HepG2 (cell line): Measurements from ENCODE around the gene TNIP1. TPM values are rescaled to one million over a fixed set of nuclear protein-coding genes. Genes with fewer than 3 reads are reported as not detected.

Source experiments
- ATAC-seq: fragments of 200-7000 bp; cut with Tn5 transposase; 3 replicates; pipeline ENCODE4 v1.9.1; 2020; ENCODE audit warnings: mild to moderate bottlenecking, moderate library complexity
- BruUV-seq: library from RNA; stranded (reverse); fragments of 400-500 nt; replicated peaks from 2 replicates; lab custom pipeline; 2021; lab: Mats Ljungman, UMichigan
- CTCF ChIA-PET: fragments of 300-600 bp; formaldehyde crosslinking; extraction: SDS; loops from one replicate; lab custom pipeline; 2021; ENCODE audit warnings: low total read pairs, inconsistent platforms, low intra/inter-chr PET ratio; lab: Yijun Ruan, JAX
- POLR2A ChIA-PET: fragments of 350-600 bp; sonication (Branson Sonifier 250); formaldehyde crosslinking; loops from one replicate; lab custom pipeline; 2020; ENCODE audit warnings: antibody characterized with exemption, inconsistent platforms; lab: Yijun Ruan, JAX
- DNase-seq: peaks from one replicate; pipeline ENCODE4 v3.0.0-alpha.2; 2015; ENCODE audit warnings: low spot score
- FAIRE-seq: peaks from 3 replicates; lab custom pipeline; 2011; peaks lifted over from hg19 to GRCh38; lab: Jason Lieb, UNC
- H2AFZ ChIP-seq: one replicate; pipeline ENCODE4 v1.6.1; 2011; ENCODE audit warnings: low read length, inconsistent platforms
- H3K27ac ChIP-seq: fragments of 300-600 bp; 3 replicates; pipeline ENCODE4 v1.8.0; 2011; ENCODE audit warnings: mixed run types, mild to moderate bottlenecking, mixed read lengths, low read length, inconsistent platforms; ENCODE audit not compliant: insufficient read depth; ENCODE audit errors: extremely low read length
- H3K27me3 ChIP-seq, 2 experiments: fragments of 200-600 bp in 1 of 2; 2 replicates in 1 of 2; 3 replicates in 1 of 2; pipeline versions ENCODE4 v1.6.0 to v1.8.0; 2011; ENCODE audit warnings: low read length in 2 of 2, mild to moderate bottlenecking in 2 of 2, moderate library complexity in 2 of 2, inconsistent platforms in 1 of 2; ENCODE audit not compliant: insufficient read depth in 2 of 2, control insufficient read depth in 1 of 2
- H3K36me3 ChIP-seq, 2 experiments: fragments of 200-600 bp in 1 of 2; replicated peaks in 1 of 2; 2 replicates in 1 of 2; 3 replicates in 1 of 2; pipeline versions ENCODE4 v1.5.1 to v1.8.0; 2011; ENCODE audit warnings: low read length in 2 of 2, inconsistent platforms in 1 of 2; ENCODE audit not compliant: insufficient read depth in 2 of 2, control insufficient read depth in 1 of 2
- H3K4me1 ChIP-seq: 2 replicates; pipeline ENCODE4 v1.5.1; 2012; ENCODE audit warnings: low read length, inconsistent platforms; ENCODE audit not compliant: insufficient read depth
- H3K4me2 ChIP-seq: 2 replicates; pipeline ENCODE4 v1.6.0; 2011; ENCODE audit warnings: low read depth, low read length, inconsistent platforms
- H3K4me3 ChIP-seq, 3 experiments: fragments of 200-600 bp in 1 of 3; sonication (generic), shearing (Covaris generic) in 1 of 3; replicated peaks in 1 of 3; 2 replicates each; pipeline ENCODE4 v1.5.1; 2011 to 2016; ENCODE audit warnings: low read length in 3 of 3, inconsistent platforms in 2 of 3, low read depth in 2 of 3, mild to moderate bottlenecking in 2 of 3, control low read depth in 1 of 3, mixed read lengths in 1 of 3; ENCODE audit not compliant: insufficient read depth in 1 of 3
- H3K79me2 ChIP-seq: one replicate; pipeline ENCODE4 v1.6.1; 2011; ENCODE audit warnings: low read length, inconsistent platforms; ENCODE audit not compliant: insufficient read depth
- H3K9ac ChIP-seq: 2 replicates; pipeline ENCODE4 v1.6.0; 2011; ENCODE audit warnings: mild to moderate bottlenecking, low read depth, low read length, inconsistent platforms; ENCODE audit not compliant: insufficient read depth
- H3K9me3 ChIP-seq: 2 replicates; pipeline ENCODE4 v1.5.1; 2012; ENCODE audit warnings: mild to moderate bottlenecking, low read length
- H4K20me1 ChIP-seq: 2 replicates; pipeline ENCODE4 v1.6.0; 2011; ENCODE audit warnings: inconsistent platforms, mild to moderate bottlenecking, low read length, moderate library complexity; ENCODE audit not compliant: insufficient read depth
- ADNP ChIP-seq: sonication (generic); formaldehyde crosslinking; IDR thresholded peaks from 2 replicates; pipeline ENCODE4 v1.4.0; 2020; ENCODE audit warnings: missing genetic modification reagents
- ATF3 ChIP-seq: sonication (generic); formaldehyde crosslinking; IDR thresholded peaks from 2 replicates; pipeline ENCODE4 v1.4.0; 2020; ENCODE audit warnings: missing genetic modification reagents
- BHLHE40 ChIP-seq: IDR thresholded peaks from 2 replicates; pipeline ENCODE4 v1.6.1; 2011; ENCODE audit warnings: low read length, improper control_type of control experiment
- MYC ChIP-seq: sonication (generic); formaldehyde crosslinking; IDR thresholded peaks from 2 replicates; pipeline ENCODE4 v1.9.0; 2021; ENCODE audit warnings: missing genetic modification reagents, borderline replicate concordance
- RBM22 ChIP-seq: fragments of 200-400 bp; formaldehyde crosslinking; optimal IDR thresholded peaks from 2 replicates; pipeline ENCODE3; 2017; ENCODE audit warnings: mild to moderate bottlenecking, low read length, moderate library complexity
- USF2 ChIP-seq, 2 experiments: sonication (generic) in 1 of 2; formaldehyde crosslinking in 1 of 2; IDR thresholded peaks; 2 replicates each; pipeline versions ENCODE4 v1.5.1 to v1.6.1; 2011 to 2020; ENCODE audit warnings: borderline replicate concordance in 1 of 2, low read depth in 1 of 2, low read length in 1 of 2, mild to moderate bottlenecking in 1 of 2, missing genetic modification reagents in 1 of 2, moderate library complexity in 1 of 2
- ZNF431 ChIP-seq: sonication (generic); formaldehyde crosslinking; IDR thresholded peaks from 2 replicates; pipeline ENCODE4 v1.9.0; 2022; ENCODE audit warnings: missing genetic modification reagents, low read depth, mild to moderate bottlenecking, borderline replicate concordance
- ZSCAN25 ChIP-seq: sonication (generic); formaldehyde crosslinking; IDR thresholded peaks from 2 replicates; pipeline ENCODE4 v1.8.0; 2022; ENCODE audit warnings: mild to moderate bottlenecking, missing genetic modification reagents
- ZXDC ChIP-seq: sonication (generic); formaldehyde crosslinking; IDR thresholded peaks from 2 replicates; pipeline ENCODE4 v1.5.0; 2020; ENCODE audit warnings: mild to moderate bottlenecking, missing genetic modification reagents
- WGBS: methylation state at CpG from one replicate; pipeline ENCODE4 v1.1.6; 2017; ENCODE audit warnings: low lambda C conversion rate; 5-methylcytosine and 5-hydroxymethylcytosine counted together
- in situ Hi-C: cut with HindIII; loops from 2 replicates; pipeline ENCODE4 v1.10.0; 2017; ENCODE audit warnings: low pct_unique_long_range_greater_than_20kb; ENCODE audit not compliant: extremely low pct_ligation_motif_present
- intact Hi-C: fragments of 100-400 bp; cut with micrococcal nuclease; formaldehyde crosslinking; loops from one replicate; pipeline ENCODE4 v1.10.0; 2022; ENCODE audit not compliant: unreplicated experiment
- polyA plus RNA-seq, 8 experiments: library from polyadenylated mRNA; depleted of rRNA in 3 of 8; stranded (reverse) in 7 of 8; unstranded in 1 of 8; fragments of >200 nt; fragmentation: Illumina TruSeq in 4 of 8; extraction: Trizol in 4 of 8; gene quantifications; 2 replicates each; pipeline versions ENCODE4 v1.2.1 to v1.2.3, GENCODE V29; 2011 to 2016; ENCODE audit warnings: low read depth in 4 of 8, missing spikeins in 1 of 8, mixed read lengths in 1 of 8; ENCODE audit not compliant: insufficient read depth in 1 of 8
- total RNA-seq, 5 experiments: library from RNA; depleted of rRNA; stranded (reverse); fragments of >200 nt; fragmentation: Illumina TruSeq; extraction: Trizol; gene quantifications; 2 replicates each; pipeline ENCODE4 v1.2.3, GENCODE V29; 2016; ENCODE audit warnings: low read depth in 1 of 5
- TF ChIP-seq, protein P1 (sequence below): sonication (generic); formaldehyde crosslinking; IDR thresholded peaks from 2 replicates; pipeline ENCODE4 v1.5.1; 2020; ENCODE audit warnings: mild to moderate bottlenecking, missing genetic modification reagents, borderline replicate concordance
- TF ChIP-seq, protein P2 (sequence below): sonication (generic); formaldehyde crosslinking; IDR thresholded peaks from 2 replicates; pipeline ENCODE4 v1.8.1; 2023; ENCODE audit warnings: mild to moderate bottlenecking, missing genetic modification reagents

The TNIP1 gene
- total and polyA plus RNA-seq, 2 of the 13 experiments (the other 11 are each of a cell fraction or from before 2014, with no cell fraction given): 26.2 to 45.9 TPM

DNA sequence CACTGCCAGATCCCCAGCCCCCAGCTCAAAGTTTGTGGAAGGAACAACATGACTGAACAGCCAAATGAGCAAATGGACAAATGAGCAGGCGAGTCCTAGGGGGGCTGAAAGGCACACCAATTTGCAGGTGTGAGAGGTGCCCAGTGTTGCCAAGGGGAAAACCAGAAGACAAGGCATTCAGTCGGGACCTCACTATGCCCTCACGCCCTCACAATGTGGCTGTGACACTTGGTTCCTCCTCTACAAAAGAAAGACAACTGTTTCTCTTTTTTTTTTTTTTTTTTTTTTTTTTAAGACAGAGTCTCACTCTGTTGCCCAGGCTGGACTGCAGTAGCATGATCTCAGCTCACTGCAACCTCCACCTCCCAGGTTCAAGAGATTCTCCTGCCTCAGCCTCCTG, 28.0 kb downstream of the TNIP1 start:
- H3K79me2 ChIP-seq: no peaks in the 10 kb centered on the region
- ATAC-seq (no peak), DNase-seq (no peak), FAIRE-seq (no peak)
- H3K9ac ChIP-seq: no peak overlapping the region
- ChIA-PET POLR2A (no interaction called here), CTCF (interaction anchor here (3.1 kb wide), 1 partner anchor 62 kb away, joined by 62 read pairs; no protein-coding TSS in a partner anchor)
- H3K4me1 ChIP-seq: no peaks in the 10 kb centered on the region
- H3K9me3 ChIP-seq: no peaks in the 10 kb centered on the region
- H3K27ac ChIP-seq: no peak overlapping the region
- WGBS: 100% methylated on average over 3 of the region's 3 CpGs
- in situ Hi-C loops (loop anchor here (5.0 kb wide), 1 partner anchor 64 kb away; no protein-coding TSS in a partner anchor), intact Hi-C loops (loop anchor here (5.0 kb wide), 1 partner anchor 34 kb away; no protein-coding TSS in a partner anchor)
- no peak overlapping the region for H3K4me2 ChIP-seq
- no TSS peak for BruUV-seq
- no peak overlapping the region for H3K4me3 ChIP-seq
- TF ChIP-seq BHLHE40 (no peak), ADNP (CRISPR knock-in tag) (no peak), ZSCAN25 (CRISPR knock-in tag) (no peak), ZNF431 (CRISPR knock-in tag) (no peak), RBM22 (no peak), MYC (CRISPR knock-in tag) (no peak), ZXDC (CRISPR knock-in tag) (no peak), ATF3 (CRISPR knock-in tag) (no peak), USF2 (IDR thresholded peaks at IDR 0.05; ENCODE audit: low read depth, low read length) (no peak), USF2 (CRISPR knock-in tag; IDR thresholded peaks at IDR 0.05; ENCODE audit: borderline replicate concordance) (no peak)
- TF ChIP-seq, protein P1, sequence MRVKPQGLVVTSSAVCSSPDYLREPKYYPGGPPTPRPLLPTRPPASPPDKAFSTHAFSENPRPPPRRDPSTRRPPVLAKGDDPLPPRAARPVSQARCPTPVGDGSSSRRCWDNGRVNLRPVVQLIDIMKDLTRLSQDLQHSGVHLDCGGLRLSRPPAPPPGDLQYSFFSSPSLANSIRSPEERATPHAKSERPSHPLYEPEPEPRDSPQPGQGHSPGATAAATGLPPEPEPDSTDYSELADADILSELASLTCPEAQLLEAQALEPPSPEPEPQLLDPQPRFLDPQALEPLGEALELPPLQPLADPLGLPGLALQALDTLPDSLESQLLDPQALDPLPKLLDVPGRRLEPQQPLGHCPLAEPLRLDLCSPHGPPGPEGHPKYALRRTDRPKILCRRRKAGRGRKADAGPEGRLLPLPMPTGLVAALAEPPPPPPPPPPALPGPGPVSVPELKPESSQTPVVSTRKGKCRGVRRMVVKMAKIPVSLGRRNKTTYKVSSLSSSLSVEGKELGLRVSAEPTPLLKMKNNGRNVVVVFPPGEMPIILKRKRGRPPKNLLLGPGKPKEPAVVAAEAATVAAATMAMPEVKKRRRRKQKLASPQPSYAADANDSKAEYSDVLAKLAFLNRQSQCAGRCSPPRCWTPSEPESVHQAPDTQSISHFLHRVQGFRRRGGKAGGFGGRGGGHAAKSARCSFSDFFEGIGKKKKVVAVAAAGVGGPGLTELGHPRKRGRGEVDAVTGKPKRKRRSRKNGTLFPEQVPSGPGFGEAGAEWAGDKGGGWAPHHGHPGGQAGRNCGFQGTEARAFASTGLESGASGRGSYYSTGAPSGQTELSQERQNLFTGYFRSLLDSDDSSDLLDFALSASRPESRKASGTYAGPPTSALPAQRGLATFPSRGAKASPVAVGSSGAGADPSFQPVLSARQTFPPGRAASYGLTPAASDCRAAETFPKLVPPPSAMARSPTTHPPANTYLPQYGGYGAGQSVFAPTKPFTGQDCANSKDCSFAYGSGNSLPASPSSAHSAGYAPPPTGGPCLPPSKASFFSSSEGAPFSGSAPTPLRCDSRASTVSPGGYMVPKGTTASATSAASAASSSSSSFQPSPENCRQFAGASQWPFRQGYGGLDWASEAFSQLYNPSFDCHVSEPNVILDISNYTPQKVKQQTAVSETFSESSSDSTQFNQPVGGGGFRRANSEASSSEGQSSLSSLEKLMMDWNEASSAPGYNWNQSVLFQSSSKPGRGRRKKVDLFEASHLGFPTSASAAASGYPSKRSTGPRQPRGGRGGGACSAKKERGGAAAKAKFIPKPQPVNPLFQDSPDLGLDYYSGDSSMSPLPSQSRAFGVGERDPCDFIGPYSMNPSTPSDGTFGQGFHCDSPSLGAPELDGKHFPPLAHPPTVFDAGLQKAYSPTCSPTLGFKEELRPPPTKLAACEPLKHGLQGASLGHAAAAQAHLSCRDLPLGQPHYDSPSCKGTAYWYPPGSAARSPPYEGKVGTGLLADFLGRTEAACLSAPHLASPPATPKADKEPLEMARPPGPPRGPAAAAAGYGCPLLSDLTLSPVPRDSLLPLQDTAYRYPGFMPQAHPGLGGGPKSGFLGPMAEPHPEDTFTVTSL (CRISPR knock-in tag): no peak
- TF ChIP-seq, protein P2, sequence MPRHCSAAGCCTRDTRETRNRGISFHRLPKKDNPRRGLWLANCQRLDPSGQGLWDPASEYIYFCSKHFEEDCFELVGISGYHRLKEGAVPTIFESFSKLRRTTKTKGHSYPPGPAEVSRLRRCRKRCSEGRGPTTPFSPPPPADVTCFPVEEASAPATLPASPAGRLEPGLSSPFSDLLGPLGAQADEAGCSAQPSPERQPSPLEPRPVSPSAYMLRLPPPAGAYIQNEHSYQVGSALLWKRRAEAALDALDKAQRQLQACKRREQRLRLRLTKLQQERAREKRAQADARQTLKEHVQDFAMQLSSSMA: no peak
- no peaks in the 10 kb centered on the region for H3K27me3 ChIP-seq
- H3K36me3 ChIP-seq: peaks cover 47 to 73% of the 10 kb centered on the region in 2 experiments
- H2AFZ ChIP-seq: no peak overlapping the region
- H4K20me1 ChIP-seq: peaks cover 7% of the 10 kb centered on the region; the same call in 1 of the 2 replicates
